ENCODE data around the gene GDI1. TPM values are rescaled to one million over a fixed set of nuclear protein-coding genes. Genes with fewer than 3 reads are reported as not detected.

Gene GDI1
- total and polyA plus RNA-seq, 10 of the 15 experiments (the other 5 are each of a cell fraction or from before 2014, with no cell fraction given) = 0.92 to 102 (median 49.6) TPM

GRCh38 chrX:154458954-154459778, 22.2 kb downstream of the GDI1 start:
- ChIA-PET CTCF (interaction anchor here (1.2 to 1.4 kb wide), 2 partner anchors 68 to 86 kb away, joined by 3 to 4 read pairs; no protein-coding TSS in a partner anchor), SMC1A (ENCODE audit: uncharacterized antibody, unreplicated experiment) (interaction anchor here (1.0 kb wide), 1 partner anchor 68 kb away, joined by 3 read pairs; no protein-coding TSS in a partner anchor), POLR2A (interaction anchor here (0.8 to 0.9 kb wide), 4 partner anchors 13 to 28 kb away, joined by 3 to 4 read pairs (median 4); partner anchors contain the start of gene UBL4A), RAD21 (ENCODE audit: unreplicated experiment) (no interaction called here)
- peaks cover 9% of the 10 kb centered on the region for H3K79me2 ChIP-seq (ENCODE audit: control insufficient read depth, insufficient read depth, low read length)
- no peaks in the 10 kb centered on the region for H3K4me1 ChIP-seq (ENCODE audit: control insufficient read depth, insufficient read depth, low read length)
- peak overlapping the region; percentile 56 for H3K9ac ChIP-seq (ENCODE audit: control insufficient read depth, insufficient read depth, low read length)
- FAIRE-seq (no peak), ATAC-seq (peak; percentile 81), DNase-seq (ENCODE audit: low read depth, low spot score) (no peak)
- no peak overlapping the region for H2AFZ ChIP-seq (ENCODE audit: control insufficient read depth, low read depth, low read length)
- H3K36me3 ChIP-seq (ENCODE audit: control insufficient read depth in 2 of 2, insufficient read depth in 2 of 2, low read length in 1 of 2) = no peaks in the 10 kb centered on the region
- intact Hi-C loops (cut with micrococcal nuclease; ENCODE audit: unreplicated experiment) (no loop called here), in situ Hi-C loops (cut with MboI) (no loop called here)
- 29% methylated on average over 10 of the region's 15 CpGs for WGBS (ENCODE audit: insufficient coverage, insufficient replicate concordance, low lambda C conversion rate, missing lambda C conversion rate)
- BruUV-seq (replicated peaks) = no TSS peak
- peak overlapping the region; percentile 54 for H3K4me2 ChIP-seq (ENCODE audit: control insufficient read depth, insufficient read depth)
- H3K9me3 ChIP-seq (replicated peaks; ENCODE audit: control insufficient read depth, insufficient read depth, low read length) = no peaks in the 10 kb centered on the region; the same call in 2 of the 3 replicates
- TF ChIP-seq CHD4 (IDR thresholded peaks at IDR 0.05) (no peak), SP1 (IDR thresholded peaks at IDR 0.05; ENCODE audit: low read depth, low read length) (no peak), PBX3 (IDR thresholded peaks at IDR 0.05; ENCODE audit: insufficient replicate concordance, low read depth, low read length) (no peak), CTCF (IDR thresholded peaks at IDR 0.05 in 2 of 3, conservative IDR thresholded peaks at IDR 0.05 in 1 of 3; ENCODE audit: control insufficient read depth in 2 of 3, extremely low read depth in 1 of 3, insufficient read depth in 1 of 3, low read depth in 3 of 3, low read length in 3 of 3) (no peak), PKNOX1 (IDR thresholded peaks at IDR 0.05) (no peak), ATF7 (IDR thresholded peaks at IDR 0.05; ENCODE audit: low read depth) (no peak), CREB1 (IDR thresholded peaks at IDR 0.05; ENCODE audit: low read depth) (no peak), NKRF (conservative IDR thresholded peaks at IDR 0.05) (no peak), IKZF2 (IDR thresholded peaks at IDR 0.05) (no peak), CEBPB (IDR thresholded peaks at IDR 0.05; ENCODE audit: borderline replicate concordance in 1 of 2, low read depth in 2 of 2, low read length in 2 of 2) (no peak), TCF12 (IDR thresholded peaks at IDR 0.05; ENCODE audit: low read depth, low read length) (no peak)
- H3K27me3 ChIP-seq (replicated peaks in 1 of 2; ENCODE audit: control insufficient read depth in 2 of 2, insufficient read depth in 2 of 2, low read length in 1 of 2) = no peaks in the 10 kb centered on the region
- H3K27ac ChIP-seq (ENCODE audit: control insufficient read depth, insufficient read depth) = no peak overlapping the region
- H3K4me3 ChIP-seq = peak overlapping the region; percentile 77
- no peaks in the 10 kb centered on the region for H4K20me1 ChIP-seq (ENCODE audit: control insufficient read depth, insufficient read depth)
